ENCODE results near the gene SAMD3. TPM values are rescaled to one million over a fixed set of nuclear protein-coding genes. Genes with fewer than 3 reads are reported as not detected.

SAMD3 gene
- total RNA-seq, 1 experiment from 2014 or later: 0.39 TPM

- Histone ChIP-seq H3K9ac (ENCODE audit: extremely low read depth, insufficient read length, low read length) (no peak overlapping the region), H3T11ph (ENCODE audit: low read length) (no peak overlapping the region), H2BK5ac (ENCODE audit: insufficient read length, low read length) (no peak overlapping the region), H3K79me2 (ENCODE audit: insufficient read depth, low read length) (no peaks in the 10 kb centered on the region), H3K27me3 (ENCODE audit: insufficient read depth, low read length) (no peaks in the 10 kb centered on the region), H2BK120ac (ENCODE audit: low read depth, low read length, poor library complexity, severe bottlenecking) (no peak overlapping the region), H3K4ac (ENCODE audit: low read depth, low read length) (no peak overlapping the region), H2BK15ac (ENCODE audit: low read depth, low read length) (no peak overlapping the region), H3K79me1 (ENCODE audit: insufficient read depth, low read depth, low read length, poor library complexity, severe bottlenecking) (no peaks in the 10 kb centered on the region), H2AFZ (ENCODE audit: low read length) (no peak overlapping the region), H3K23ac (ENCODE audit: insufficient read length, low read depth, low read length) (no peak overlapping the region), H2BK12ac (ENCODE audit: insufficient read length, low read depth, low read length) (no peak overlapping the region), H4K20me1 (ENCODE audit: control insufficient read depth, insufficient read depth, insufficient read length) (no peaks in the 10 kb centered on the region), H2AK5ac (ENCODE audit: insufficient read length, low read length) (no peak overlapping the region), H3K14ac (ENCODE audit: insufficient read depth, low read length) (no peak overlapping the region), H3K4me2 (ENCODE audit: insufficient read depth, insufficient read length, low read length) (no peak overlapping the region), H3K23me2 (ENCODE audit: insufficient read length, low read depth, low read length, poor library complexity, severe bottlenecking) (no peaks in the 10 kb centered on the region), H3K18ac (ENCODE audit: insufficient read length, low read depth, low read length) (no peak overlapping the region), H3K56ac (ENCODE audit: insufficient read length, low read depth, low read length) (no peak overlapping the region), H4K91ac (ENCODE audit: insufficient read length, low read depth, low read length) (no peak overlapping the region), H3K9me3 (ENCODE audit: control insufficient read depth, low read depth, low read length) (no peaks in the 10 kb centered on the region), H4K8ac (replicated peaks; ENCODE audit: insufficient read length, low read depth, low read length) (no peak overlapping the region), H3K27ac (ENCODE audit: insufficient read length, low read depth, low read length) (no peak overlapping the region), H3K4me1 (ENCODE audit: insufficient read depth, low read length) (no peaks in the 10 kb centered on the region), H2BK20ac (ENCODE audit: low read depth, low read length, poor library complexity, severe bottlenecking) (no peak overlapping the region), H4K5ac (ENCODE audit: insufficient read length, low read depth, low read length) (no peak overlapping the region)
- H3K9me3 Mint-ChIP-seq: no peaks in the 10 kb centered on the region
- H3K27me3 Mint-ChIP-seq (ENCODE audit: low read depth): no peaks in the 10 kb centered on the region; the same call in 1 of the 2 replicates
- DNase-seq: no peak
- no peaks in the 10 kb centered on the region; a peak in 1 of 7 replicates for H3K36me3 Mint-ChIP-seq (ENCODE audit: insufficient read depth in 1 of 3, low read depth in 3 of 3)
- no CpG with 5 or more reads among the region's 4 CpGs for WGBS (ENCODE audit: extremely low coverage, insufficient read length, low lambda C conversion rate)
- TF ChIP-seq, protein P1, sequence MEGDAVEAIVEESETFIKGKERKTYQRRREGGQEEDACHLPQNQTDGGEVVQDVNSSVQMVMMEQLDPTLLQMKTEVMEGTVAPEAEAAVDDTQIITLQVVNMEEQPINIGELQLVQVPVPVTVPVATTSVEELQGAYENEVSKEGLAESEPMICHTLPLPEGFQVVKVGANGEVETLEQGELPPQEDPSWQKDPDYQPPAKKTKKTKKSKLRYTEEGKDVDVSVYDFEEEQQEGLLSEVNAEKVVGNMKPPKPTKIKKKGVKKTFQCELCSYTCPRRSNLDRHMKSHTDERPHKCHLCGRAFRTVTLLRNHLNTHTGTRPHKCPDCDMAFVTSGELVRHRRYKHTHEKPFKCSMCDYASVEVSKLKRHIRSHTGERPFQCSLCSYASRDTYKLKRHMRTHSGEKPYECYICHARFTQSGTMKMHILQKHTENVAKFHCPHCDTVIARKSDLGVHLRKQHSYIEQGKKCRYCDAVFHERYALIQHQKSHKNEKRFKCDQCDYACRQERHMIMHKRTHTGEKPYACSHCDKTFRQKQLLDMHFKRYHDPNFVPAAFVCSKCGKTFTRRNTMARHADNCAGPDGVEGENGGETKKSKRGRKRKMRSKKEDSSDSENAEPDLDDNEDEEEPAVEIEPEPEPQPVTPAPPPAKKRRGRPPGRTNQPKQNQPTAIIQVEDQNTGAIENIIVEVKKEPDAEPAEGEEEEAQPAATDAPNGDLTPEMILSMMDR (conservative IDR thresholded peaks at IDR 0.05): no peak
- no peak overlapping the region for H3K4me3 Mint-ChIP-seq
- H3K4me1 Mint-ChIP-seq: peaks cover 9 to 11% of the 10 kb centered on the region in 2 experiments
- no peak overlapping the region for H3K27ac Mint-ChIP-seq
Observed at GRCh38 chr6:130216620-130217019, 6.1 kb downstream of the SAMD3 start.
